ENCODE data around the gene SYK.

- TF ChIP-seq, protein P1, sequence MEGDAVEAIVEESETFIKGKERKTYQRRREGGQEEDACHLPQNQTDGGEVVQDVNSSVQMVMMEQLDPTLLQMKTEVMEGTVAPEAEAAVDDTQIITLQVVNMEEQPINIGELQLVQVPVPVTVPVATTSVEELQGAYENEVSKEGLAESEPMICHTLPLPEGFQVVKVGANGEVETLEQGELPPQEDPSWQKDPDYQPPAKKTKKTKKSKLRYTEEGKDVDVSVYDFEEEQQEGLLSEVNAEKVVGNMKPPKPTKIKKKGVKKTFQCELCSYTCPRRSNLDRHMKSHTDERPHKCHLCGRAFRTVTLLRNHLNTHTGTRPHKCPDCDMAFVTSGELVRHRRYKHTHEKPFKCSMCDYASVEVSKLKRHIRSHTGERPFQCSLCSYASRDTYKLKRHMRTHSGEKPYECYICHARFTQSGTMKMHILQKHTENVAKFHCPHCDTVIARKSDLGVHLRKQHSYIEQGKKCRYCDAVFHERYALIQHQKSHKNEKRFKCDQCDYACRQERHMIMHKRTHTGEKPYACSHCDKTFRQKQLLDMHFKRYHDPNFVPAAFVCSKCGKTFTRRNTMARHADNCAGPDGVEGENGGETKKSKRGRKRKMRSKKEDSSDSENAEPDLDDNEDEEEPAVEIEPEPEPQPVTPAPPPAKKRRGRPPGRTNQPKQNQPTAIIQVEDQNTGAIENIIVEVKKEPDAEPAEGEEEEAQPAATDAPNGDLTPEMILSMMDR (IDR thresholded peaks at IDR 0.05 in 4 of 5, conservative IDR thresholded peaks at IDR 0.05 in 1 of 5) = no peak
- no peak for TF ChIP-seq POLR2A (IDR thresholded peaks at IDR 0.05)
Observed at GRCh38 chr9:90904706-90905478, 103.3 kb downstream of the SYK start.
